K562 (cell line): ENCODE measurements around the gene ADARB2. TPM values are rescaled to one million over a fixed set of nuclear protein-coding genes. Genes with fewer than 3 reads are reported as not detected.
A peak's percentile ranks its signal among the peaks of the same experiment; 100 is the strongest.

Source experiments
- CC2D1A ChIP-seq: fragments of 450-650 bp; IDR thresholded peaks from 2 replicates; pipeline ENCODE4 v1.6.1; 2017; ENCODE audit warnings: mild to moderate bottlenecking
- HBP1 ChIP-seq: fragments of 450-650 bp; formaldehyde crosslinking; IDR thresholded peaks from 2 replicates; pipeline ENCODE4 v1.4.0; 2022; ENCODE audit warnings: missing genetic modification characterization
- KDM1A ChIP-seq, 2 experiments: fragments of 450-650 bp; IDR thresholded peaks; 2 replicates each; pipeline ENCODE4 v1.6.1; 2016; ENCODE audit warnings: mild to moderate bottlenecking in 2 of 2
- KLF10 ChIP-seq: fragments of 250-450 bp; sonication (Bioruptor Pico); IDR thresholded peaks from 2 replicates; pipeline ENCODE4 v1.6.1; 2021; ENCODE audit warnings: matching md5 sums
- PTBP1 ChIP-seq: fragments of 200-400 bp; formaldehyde crosslinking; IDR thresholded peaks from 2 replicates; pipeline ENCODE4 v1.6.1; 2017; ENCODE audit warnings: low read depth, low read length
- RUNX1 ChIP-seq: sonication (generic); IDR thresholded peaks from 2 replicates; pipeline ENCODE4 v1.6.1; 2016; ENCODE audit warnings: antibody characterized with exemption, low read depth
- SAFB2 ChIP-seq: fragments of 200-400 bp; formaldehyde crosslinking; IDR thresholded peaks from 2 replicates; pipeline ENCODE4 v1.6.1; 2018; ENCODE audit warnings: borderline replicate concordance, low read length, low read depth, moderate library complexity; ENCODE audit not compliant: severe bottlenecking
- SP2 ChIP-seq: IDR thresholded peaks from 2 replicates; pipeline ENCODE4 v1.6.1; 2011; ENCODE audit warnings: mild to moderate bottlenecking, low read depth, low read length, moderate library complexity; ENCODE audit not compliant: poor library complexity, severe bottlenecking; ENCODE audit errors: extremely low read depth
- SREBF2 ChIP-seq: sonication (generic); formaldehyde crosslinking; IDR thresholded peaks from 2 replicates; pipeline ENCODE4 v1.4.0; 2020; ENCODE audit warnings: mild to moderate bottlenecking, missing genetic modification reagents
- TCF7L2 ChIP-seq: fragments of 150-350 bp; IDR thresholded peaks from 2 replicates; pipeline ENCODE4 v1.6.1; 2016; ENCODE audit warnings: low read depth, mild to moderate bottlenecking, low read length, moderate library complexity
- TRIM24 ChIP-seq, 2 experiments: fragments of 450-650 bp; IDR thresholded peaks; 2 replicates each; pipeline ENCODE4 v1.6.1; 2016
- ZBTB40 ChIP-seq, 2 experiments: fragments of 450-650 bp in 1 of 2; sonication (generic) in 1 of 2; formaldehyde crosslinking in 1 of 2; IDR thresholded peaks; 2 replicates each; pipeline versions ENCODE4 v1.7.1 to v1.9.0; 2016 to 2022; ENCODE audit warnings: inconsistent platforms in 1 of 2, mild to moderate bottlenecking in 1 of 2, missing genetic modification reagents in 1 of 2
- ZNF586 ChIP-seq: fragments of 450-650 bp; formaldehyde crosslinking; conservative IDR thresholded peaks from 2 replicates; pipeline ENCODE4 v1.4.0; 2020; ENCODE audit warnings: mild to moderate bottlenecking, moderate library complexity
- ZNF639 ChIP-seq, 2 experiments: fragments of 200-800 bp in 1 of 2; sonication (Bioruptor generic) in 1 of 2; sonication (generic) in 1 of 2; formaldehyde crosslinking in 1 of 2; IDR thresholded peaks in 1 of 2; conservative IDR thresholded peaks in 1 of 2; 2 replicates each; pipeline versions ENCODE4 v1.5.0 to v1.6.1; 2016 to 2020; ENCODE audit warnings: missing compliant biosample characterization in 1 of 2, missing genetic modification characterization in 1 of 2, missing genetic modification reagents in 1 of 2
- ZNF780A ChIP-seq: fragments of 250-450 bp; sonication (Bioruptor Pico); IDR thresholded peaks from 2 replicates; pipeline ENCODE4 v1.5.0; 2021; ENCODE audit warnings: mild to moderate bottlenecking
- polyA plus RNA-seq, 8 experiments: library from polyadenylated mRNA; depleted of rRNA in 4 of 8; stranded (reverse) in 5 of 8; unstranded in 3 of 8; fragments of >200 nt; fragmentation: Nextera tagmentation in 2 of 8; fragmentation: Illumina TruSeq in 1 of 8; extraction: Ambion mirVana in 2 of 8; extraction: Trizol in 1 of 8; gene quantifications; 2 replicates each; pipeline versions ENCODE4 v1.2.1 to v1.2.3, GENCODE V29; 2011 to 2014; ENCODE audit warnings: inconsistent platforms in 1 of 8, missing spikeins in 1 of 8
- total RNA-seq, 7 experiments: library from RNA; depleted of rRNA in 6 of 7; stranded (reverse); fragments of >200 nt in 6 of 7; fragmentation: Illumina TruSeq in 2 of 7; extraction: Trizol in 2 of 7; gene quantifications; 2 replicates each; pipeline versions ENCODE4 v1.2.1 to v1.2.3, GENCODE V29; 2011 to 2021; ENCODE audit warnings: low replicate concordance in 1 of 7

The ADARB2 gene
- total and polyA plus RNA-seq, 9 of the 15 experiments (the other 6 are each of a cell fraction or from before 2014, with no cell fraction given): not detected

GRCh38 chr10:1159131-1160061, 577.9 kb downstream of the ADARB2 start (continued):
- TF ChIP-seq HBP1 (CRISPR knock-in tag) (no peak), SP2 (no peak), KDM1A (IDR thresholded peaks at IDR 0.05) (no peak), ZBTB40 (IDR thresholded peaks at IDR 0.05) (no peak), ZBTB40 (CRISPR knock-in tag; IDR thresholded peaks at IDR 0.05) (no peak), KLF10 (CRISPR knock-in tag) (no peak), PTBP1 (no peak), CC2D1A (no peak), RUNX1 (no peak), ZNF639 (CRISPR knock-in tag; conservative IDR thresholded peaks at IDR 0.05 in 1 of 2, IDR thresholded peaks at IDR 0.05 in 1 of 2) (peak in 1 of 2 experiments; percentile 42; a peak in 1 of 4 replicates), TCF7L2 (peak; percentile 17; the same call in 1 of the 2 replicates), ZNF780A (no peak), SREBF2 (CRISPR knock-in tag) (no peak), ZNF586 (CRISPR knock-in tag) (no peak), TRIM24 (IDR thresholded peaks at IDR 0.05) (no peak), SAFB2 (no peak)
